Measurements from ENCODE around the gene TRPT1. TPM values are rescaled to one million over a fixed set of nuclear protein-coding genes. Genes with fewer than 3 reads are reported as not detected.

The TRPT1 gene
- total and polyA plus RNA-seq, 7 donors: 49.6 to 131 (median 96.1) TPM

- H3K4me3 ChIP-seq: peak overlapping the region; percentile 63
- H3K4me1 ChIP-seq: peaks cover 42% of the 10 kb centered on the region
- no peaks in the 10 kb centered on the region for H3K9me3 ChIP-seq
- TF ChIP-seq CTCF (IDR thresholded peaks at IDR 0.05): no peak
- H3K36me3 ChIP-seq (ENCODE audit: insufficient read depth in 1 of 2, low read depth in 1 of 2): no peaks in the 10 kb centered on the region
- intact Hi-C loops (cut with DNase I): loop anchor here in 1 of 2 donors (2.0 kb wide), 1 partner anchor 15 kb away; the partner anchor contains the start of gene MACROD1
- H3K27ac ChIP-seq: peak overlapping the region; percentile 89
- no peaks in the 10 kb centered on the region for H3K27me3 ChIP-seq (ENCODE audit: insufficient read depth in 3 of 3, low read length in 2 of 3)
- 23 to 33% (median 23%) methylated on average over 14 to 17 of the region's 17 CpGs for WGBS, 3 donors
- ATAC-seq: peak; percentile 73 to 78 (median 74)
- peak; percentile 93 to 97 for DNase-seq
These were observed 44.2 kb downstream of the TRPT1 start for GRCh38 chr11:64181506-64182411.

GRCh38 chr11:64180891-64181290, 45.1 kb downstream of the TRPT1 start:
- H3K27ac ChIP-seq: peak overlapping the region; percentile 89
- peaks cover 42% of the 10 kb centered on the region for H3K4me1 ChIP-seq
- H3K36me3 ChIP-seq (ENCODE audit: insufficient read depth in 1 of 2, low read depth in 1 of 2): no peaks in the 10 kb centered on the region
- H3K27me3 ChIP-seq (ENCODE audit: insufficient read depth in 3 of 3, low read length in 2 of 3): no peaks in the 10 kb centered on the region
- no peak for DNase-seq
- no peaks in the 10 kb centered on the region for H3K9me3 ChIP-seq
- ATAC-seq: peak in 1 of 4 donors; percentile 13
- WGBS, 3 donors: 25 to 38% (median 33%) methylated on average over 5 of the region's 5 CpGs
- TF ChIP-seq CTCF (IDR thresholded peaks at IDR 0.05): no peak
- intact Hi-C loops (cut with DNase I): loop anchor here in 1 of 2 donors (2.0 kb wide), 1 partner anchor 14 kb away; the partner anchor contains the start of gene MACROD1
- peak overlapping the region; percentile 63 for H3K4me3 ChIP-seq

DNA sequence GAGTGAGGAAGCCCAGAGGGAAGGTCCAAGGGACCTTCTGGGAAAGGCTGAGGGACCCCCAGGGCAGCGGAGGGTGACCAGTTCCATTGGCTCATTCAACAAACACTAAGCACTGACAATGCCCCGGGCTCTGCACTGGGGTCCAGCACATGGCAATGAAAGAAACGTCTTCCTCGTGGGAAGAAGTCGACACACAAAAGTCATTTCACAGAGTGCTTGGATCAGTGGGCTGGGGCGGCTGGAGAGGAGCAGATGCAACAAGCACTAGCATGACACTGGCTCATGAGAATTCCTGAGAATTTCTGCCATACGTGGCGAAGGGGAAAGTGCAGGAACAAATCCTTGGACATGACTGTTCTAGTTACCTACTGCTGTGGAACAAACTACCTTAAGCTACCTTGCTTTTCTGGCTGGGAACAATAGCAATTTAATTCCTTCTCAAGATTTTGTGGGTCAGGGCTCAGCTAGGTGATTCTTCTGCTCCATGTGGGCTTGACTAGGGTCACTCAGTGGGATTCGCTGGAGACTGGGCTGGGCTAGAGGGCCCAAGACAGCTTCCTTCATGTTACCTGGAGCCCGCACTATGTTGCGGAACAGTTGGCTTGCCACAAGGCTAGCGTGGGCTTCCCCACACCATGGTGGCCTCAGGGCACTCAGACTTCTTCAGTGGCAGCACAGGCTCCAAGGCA, 46.9 kb downstream of the TRPT1 start:
- Histone ChIP-seq H3K27ac (no peak overlapping the region), H3K27me3 (ENCODE audit: insufficient read depth in 3 of 3, low read length in 2 of 3) (no peaks in the 10 kb centered on the region), H3K4me1 (peaks cover 35% of the 10 kb centered on the region), H3K9me3 (no peaks in the 10 kb centered on the region), H3K4me3 (no peak overlapping the region), H3K36me3 (ENCODE audit: insufficient read depth in 1 of 2, low read depth in 1 of 2) (no peaks in the 10 kb centered on the region)
- ATAC-seq: no peak
- intact Hi-C loops (cut with DNase I): no loop called here
- 93 to 96% (median 94%) methylated on average over 12 of the region's 12 CpGs for WGBS, 3 donors
- no peak for TF ChIP-seq CTCF (IDR thresholded peaks at IDR 0.05)
- no peak for DNase-seq

GRCh38 chr11:64178203-64178602, 47.8 kb downstream of the TRPT1 start:
- 95 to 100% (median 96%) methylated on average over 1 of the region's 1 CpG for WGBS, 3 donors
- intact Hi-C loops (cut with DNase I): no loop called here
- TF ChIP-seq CTCF (IDR thresholded peaks at IDR 0.05): no peak
- H3K36me3 ChIP-seq (ENCODE audit: insufficient read depth in 1 of 2, low read depth in 1 of 2): no peaks in the 10 kb centered on the region
- H3K4me1 ChIP-seq: peaks cover 26% of the 10 kb centered on the region
- H3K27me3 ChIP-seq (ENCODE audit: insufficient read depth in 3 of 3, low read length in 2 of 3): no peaks in the 10 kb centered on the region
- ATAC-seq: no peak
- no peak for DNase-seq
- H3K4me3 ChIP-seq: no peak overlapping the region
- H3K9me3 ChIP-seq: no peaks in the 10 kb centered on the region
- H3K27ac ChIP-seq: no peak overlapping the region
